Measurements from ENCODE around the gene FLT4. TPM values are rescaled to one million over a fixed set of nuclear protein-coding genes. Genes with fewer than 3 reads are reported as not detected.

FLT4 gene
- total RNA-seq, 1 donor from 2014 or later: 7.2 TPM

GRCh38 chr5:180590543-180591310 is 58.7 kb downstream of the FLT4 start:
- no peak overlapping the region for H3K27ac ChIP-seq (ENCODE audit: low read depth, low read length)
- FAIRE-seq: no peak
- H3K27me3 ChIP-seq (ENCODE audit: insufficient read depth, low read length): peaks cover 32% of the 10 kb centered on the region
- no peak overlapping the region for H3K9ac ChIP-seq (ENCODE audit: low read length)
- no peaks in the 10 kb centered on the region for H4K20me1 ChIP-seq (ENCODE audit: insufficient read depth, low read length)
- H3K36me3 ChIP-seq (ENCODE audit: insufficient read depth, low read length): no peaks in the 10 kb centered on the region
- no peak overlapping the region for H3K4me3 Mint-ChIP-seq (ENCODE audit: unreplicated experiment)
- TF ChIP-seq CTCF (IDR thresholded peaks at IDR 0.05; ENCODE audit: insufficient read depth, low read depth, low read length) (no peak), EZH2 (IDR thresholded peaks at IDR 0.05; ENCODE audit: insufficient read depth, low read length) (no peak)
- H2AFZ ChIP-seq (ENCODE audit: low read depth, low read length): no peak overlapping the region
- H3K4me3 ChIP-seq (ENCODE audit: insufficient read depth, low read depth, low read length): no peak overlapping the region
- peaks cover 2% of the 10 kb centered on the region for H3K9me3 Mint-ChIP-seq (ENCODE audit: unreplicated experiment)
- peaks cover 48% of the 10 kb centered on the region for H3K27me3 Mint-ChIP-seq (ENCODE audit: low read depth, unreplicated experiment)
- H3K36me3 Mint-ChIP-seq (ENCODE audit: low read depth, unreplicated experiment): peaks cover 4% of the 10 kb centered on the region
- no peaks in the 10 kb centered on the region for H3K79me2 ChIP-seq (ENCODE audit: insufficient read depth, low read length)
- no peaks in the 10 kb centered on the region for H3K9me3 ChIP-seq (ENCODE audit: insufficient read depth, low read depth, low read length)
- peak overlapping the region; percentile 69 for H3K4me2 ChIP-seq (ENCODE audit: low read length)
- H3K4me1 ChIP-seq (ENCODE audit: insufficient read depth, low read length): peaks cover 5% of the 10 kb centered on the region
- peaks cover 4% of the 10 kb centered on the region for H3K4me1 Mint-ChIP-seq (ENCODE audit: low read depth, unreplicated experiment)
- H3K27ac Mint-ChIP-seq (ENCODE audit: unreplicated experiment): no peak overlapping the region
- DNase-seq (ENCODE audit: low read depth): no peak

- Histone ChIP-seq H3K27me3 (ENCODE audit: insufficient read depth, low read length) (peaks cover 32% of the 10 kb centered on the region), H3K4me3 (ENCODE audit: insufficient read depth, low read depth, low read length) (no peak overlapping the region), H4K20me1 (ENCODE audit: insufficient read depth, low read length) (no peaks in the 10 kb centered on the region), H3K36me3 (ENCODE audit: insufficient read depth, low read length) (no peaks in the 10 kb centered on the region), H3K79me2 (ENCODE audit: insufficient read depth, low read length) (no peaks in the 10 kb centered on the region), H3K4me1 (ENCODE audit: insufficient read depth, low read length) (peaks cover 5% of the 10 kb centered on the region), H3K9ac (ENCODE audit: low read length) (no peak overlapping the region), H2AFZ (ENCODE audit: low read depth, low read length) (no peak overlapping the region), H3K4me2 (ENCODE audit: low read length) (peak overlapping the region; percentile 69), H3K27ac (ENCODE audit: low read depth, low read length) (no peak overlapping the region), H3K9me3 (ENCODE audit: insufficient read depth, low read depth, low read length) (no peaks in the 10 kb centered on the region)
- FAIRE-seq (no peak), DNase-seq (ENCODE audit: low read depth) (no peak)
- TF ChIP-seq CTCF (IDR thresholded peaks at IDR 0.05; ENCODE audit: insufficient read depth, low read depth, low read length): no peak
- TF ChIP-seq EZH2 (IDR thresholded peaks at IDR 0.05; ENCODE audit: insufficient read depth, low read length): no peak
- Mint-ChIP-seq H3K9me3 (ENCODE audit: unreplicated experiment) (peaks cover 2% of the 10 kb centered on the region), H3K27ac (ENCODE audit: unreplicated experiment) (no peak overlapping the region), H3K4me3 (ENCODE audit: unreplicated experiment) (peak overlapping the region; percentile 43), H3K27me3 (ENCODE audit: low read depth, unreplicated experiment) (peaks cover 48% of the 10 kb centered on the region), H3K4me1 (ENCODE audit: low read depth, unreplicated experiment) (peaks cover 4% of the 10 kb centered on the region), H3K36me3 (ENCODE audit: low read depth, unreplicated experiment) (peaks cover 4% of the 10 kb centered on the region)
Observed at GRCh38 chr5:180589771-180590542, 59.4 kb downstream of the FLT4 start.

All from astrocyte (in vitro differentiated cells and primary cell).